Measurements from ENCODE around the gene FBN3.

GRCh38 chr19:8143041-8143440 lies 6.4 kb downstream of the FBN3 start:
- TF ChIP-seq, protein P1, sequence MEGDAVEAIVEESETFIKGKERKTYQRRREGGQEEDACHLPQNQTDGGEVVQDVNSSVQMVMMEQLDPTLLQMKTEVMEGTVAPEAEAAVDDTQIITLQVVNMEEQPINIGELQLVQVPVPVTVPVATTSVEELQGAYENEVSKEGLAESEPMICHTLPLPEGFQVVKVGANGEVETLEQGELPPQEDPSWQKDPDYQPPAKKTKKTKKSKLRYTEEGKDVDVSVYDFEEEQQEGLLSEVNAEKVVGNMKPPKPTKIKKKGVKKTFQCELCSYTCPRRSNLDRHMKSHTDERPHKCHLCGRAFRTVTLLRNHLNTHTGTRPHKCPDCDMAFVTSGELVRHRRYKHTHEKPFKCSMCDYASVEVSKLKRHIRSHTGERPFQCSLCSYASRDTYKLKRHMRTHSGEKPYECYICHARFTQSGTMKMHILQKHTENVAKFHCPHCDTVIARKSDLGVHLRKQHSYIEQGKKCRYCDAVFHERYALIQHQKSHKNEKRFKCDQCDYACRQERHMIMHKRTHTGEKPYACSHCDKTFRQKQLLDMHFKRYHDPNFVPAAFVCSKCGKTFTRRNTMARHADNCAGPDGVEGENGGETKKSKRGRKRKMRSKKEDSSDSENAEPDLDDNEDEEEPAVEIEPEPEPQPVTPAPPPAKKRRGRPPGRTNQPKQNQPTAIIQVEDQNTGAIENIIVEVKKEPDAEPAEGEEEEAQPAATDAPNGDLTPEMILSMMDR (IDR thresholded peaks at IDR 0.05; ENCODE audit: low read length), result no peak
- TF ChIP-seq EZH2 (IDR thresholded peaks at IDR 0.05; ENCODE audit: borderline replicate concordance, low read length), result no peak

Data from OCI-LY1 (cell line).